PC-3 (cell line): ENCODE data around the gene TMEM129. TPM values are rescaled to one million over a fixed set of nuclear protein-coding genes. Genes with fewer than 3 reads are reported as not detected.

Experiments used
- ATAC-seq: fragments of 200-7000 bp; cut with Tn5 transposase; 2 replicates; pipeline ENCODE4 v1.9.1; 2020; ENCODE audit warnings: mild to moderate bottlenecking, moderate library complexity
- BruUV-seq: library from RNA; stranded (reverse); fragments of 400-500 nt; replicated peaks from 2 replicates; lab custom pipeline; 2021; lab: Mats Ljungman, UMichigan
- CTCF ChIA-PET: fragments of 300-600 bp; sonication (Branson Sonifier 250); formaldehyde crosslinking; loops from one replicate; lab custom pipeline; 2022; ENCODE audit warnings: antibody characterized with exemption; lab: Charles Lee
- POLR2A ChIA-PET: fragments of 300-600 bp; sonication (Branson Sonifier 250); formaldehyde crosslinking; loops from one replicate; lab custom pipeline; 2022; ENCODE audit warnings: antibody characterized with exemption; ENCODE audit not compliant: unreplicated experiment; lab: Charles Lee
- DNase-seq: peaks from one replicate; pipeline ENCODE4 v3.0.0-alpha.2; 2015
- H2AFZ ChIP-seq: fragments of 300-600 bp; sonication (generic); 2 replicates; pipeline ENCODE4 v1.6.0; 2016; ENCODE audit warnings: antibody characterized with exemption, low read length
- H3F3A ChIP-seq: fragments of 300-600 bp; sonication (generic); one replicate; pipeline ENCODE4 v1.6.0; 2017; ENCODE audit warnings: antibody characterized with exemption, low read length, control low read depth, mild to moderate bottlenecking; ENCODE audit not compliant: unreplicated experiment
- H3K27ac ChIP-seq: fragments of 300-600 bp; sonication (generic); 2 replicates; pipeline ENCODE4 v1.5.1; 2016; ENCODE audit warnings: mild to moderate bottlenecking, low read length
- H3K27me3 ChIP-seq: fragments of 300-600 bp; sonication (generic); 2 replicates; pipeline ENCODE4 v1.6.1; 2016; ENCODE audit warnings: low read length, mixed read lengths
- H3K36me3 ChIP-seq: fragments of 300-600 bp; sonication (generic); 2 replicates; pipeline ENCODE4 v1.6.1; 2016; ENCODE audit warnings: low read depth, mixed run types, low read length, mixed read lengths
- H3K4me1 ChIP-seq: fragments of 300-600 bp; sonication (generic); 2 replicates; pipeline ENCODE4 v1.5.1; 2016; ENCODE audit warnings: low read length; ENCODE audit not compliant: insufficient read depth
- H3K4me2 ChIP-seq: fragments of 300-600 bp; sonication (generic); 2 replicates; pipeline ENCODE4 v1.6.0; 2016; ENCODE audit warnings: low read length
- H3K4me3 ChIP-seq: fragments of 300-600 bp; sonication (generic); 2 replicates; pipeline ENCODE4 v1.5.1; 2016; ENCODE audit warnings: mild to moderate bottlenecking, low read length, mixed read lengths
- H3K79me2 ChIP-seq: fragments of 300-600 bp; sonication (generic); 2 replicates; pipeline ENCODE4 v1.6.1; 2017; ENCODE audit warnings: low read length, mixed read lengths
- H3K9ac ChIP-seq: fragments of 300-600 bp; sonication (generic); 2 replicates; pipeline ENCODE4 v1.6.0; 2016; ENCODE audit warnings: mild to moderate bottlenecking, low read length
- H3K9me2 ChIP-seq: fragments of 300-600 bp; sonication (generic); replicated peaks from 2 replicates; pipeline ENCODE4 v1.6.1; 2016; ENCODE audit warnings: mixed run types, low read length, mixed read lengths
- H3K9me3 ChIP-seq: fragments of 300-600 bp; sonication (generic); 2 replicates; pipeline ENCODE4 v1.6.1; 2016; ENCODE audit warnings: low read length, mixed read lengths
- H4K20me1 ChIP-seq: fragments of 300-600 bp; sonication (generic); 2 replicates; pipeline ENCODE4 v1.6.1; 2016; ENCODE audit warnings: low read length, mixed read lengths
- EZH2 ChIP-seq: fragments of 300-600 bp; sonication (generic); IDR thresholded peaks from one replicate; pipeline ENCODE4 v1.6.1; 2017; ENCODE audit warnings: antibody characterized with exemption, mild to moderate bottlenecking, low read length; ENCODE audit not compliant: unreplicated experiment
- EZH2phosphoT487 ChIP-seq: fragments of 300-600 bp; sonication (generic); IDR thresholded peaks from 2 replicates; pipeline ENCODE4 v1.6.1; 2018; ENCODE audit warnings: mild to moderate bottlenecking, antibody characterized with exemption, low read length, borderline replicate concordance
- intact Hi-C: fragments of 100-400 bp; cut with micrococcal nuclease; formaldehyde crosslinking; loops from 2 replicates; pipeline ENCODE4 v1.9.0; 2023
- total RNA-seq: library from RNA; depleted of rRNA; stranded (reverse); fragments of >200 nt; gene quantifications from 2 replicates; pipeline ENCODE4 v1.2.3, GENCODE V29; 2014
- TF ChIP-seq, protein P1 (sequence below): fragments of 300-600 bp; sonication (generic); conservative IDR thresholded peaks from 2 replicates; pipeline ENCODE4 v1.5.1; 2017; ENCODE audit warnings: antibody characterized with exemption, low read depth, mild to moderate bottlenecking, low read length

Gene TMEM129
- total RNA-seq, 1 experiment from 2014 or later, result 28.6 TPM

- Histone ChIP-seq H3K9me2 (no peaks in the 10 kb centered on the region), H3K36me3 (no peaks in the 10 kb centered on the region), H2AFZ (no peak overlapping the region), H3K9me3 (no peaks in the 10 kb centered on the region), H3K27me3 (no peaks in the 10 kb centered on the region), H3F3A (no peaks in the 10 kb centered on the region), H3K27ac (no peak overlapping the region), H3K79me2 (no peaks in the 10 kb centered on the region), H3K4me2 (no peak overlapping the region), H3K4me1 (no peaks in the 10 kb centered on the region), H3K4me3 (no peak overlapping the region), H3K9ac (no peak overlapping the region), H4K20me1 (no peaks in the 10 kb centered on the region)
- no peak for DNase-seq
- no peak for ATAC-seq
- CTCF ChIA-PET, result no interaction called here
- TF ChIP-seq EZH2phosphoT487 (no peak), EZH2 (no peak)
- TF ChIP-seq, protein P1, sequence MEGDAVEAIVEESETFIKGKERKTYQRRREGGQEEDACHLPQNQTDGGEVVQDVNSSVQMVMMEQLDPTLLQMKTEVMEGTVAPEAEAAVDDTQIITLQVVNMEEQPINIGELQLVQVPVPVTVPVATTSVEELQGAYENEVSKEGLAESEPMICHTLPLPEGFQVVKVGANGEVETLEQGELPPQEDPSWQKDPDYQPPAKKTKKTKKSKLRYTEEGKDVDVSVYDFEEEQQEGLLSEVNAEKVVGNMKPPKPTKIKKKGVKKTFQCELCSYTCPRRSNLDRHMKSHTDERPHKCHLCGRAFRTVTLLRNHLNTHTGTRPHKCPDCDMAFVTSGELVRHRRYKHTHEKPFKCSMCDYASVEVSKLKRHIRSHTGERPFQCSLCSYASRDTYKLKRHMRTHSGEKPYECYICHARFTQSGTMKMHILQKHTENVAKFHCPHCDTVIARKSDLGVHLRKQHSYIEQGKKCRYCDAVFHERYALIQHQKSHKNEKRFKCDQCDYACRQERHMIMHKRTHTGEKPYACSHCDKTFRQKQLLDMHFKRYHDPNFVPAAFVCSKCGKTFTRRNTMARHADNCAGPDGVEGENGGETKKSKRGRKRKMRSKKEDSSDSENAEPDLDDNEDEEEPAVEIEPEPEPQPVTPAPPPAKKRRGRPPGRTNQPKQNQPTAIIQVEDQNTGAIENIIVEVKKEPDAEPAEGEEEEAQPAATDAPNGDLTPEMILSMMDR, result no peak
- BruUV-seq, result no TSS peak
- POLR2A ChIA-PET, result no interaction called here
- intact Hi-C loops, result no loop called here
These were observed 44.4 kb upstream of the TMEM129 start for GRCh38 chr4:1765409-1766072.

- no peaks in the 10 kb centered on the region for H3K79me2 ChIP-seq
These were observed 43.5 kb upstream of the TMEM129 start for GRCh38 chr4:1764670-1765069.

More at GRCh38 chr4:1764670-1765069, 43.5 kb upstream of the TMEM129 start:
- Histone ChIP-seq H4K20me1 (no peaks in the 10 kb centered on the region), H2AFZ (no peak overlapping the region), H3K9me3 (no peaks in the 10 kb centered on the region), H3F3A (no peaks in the 10 kb centered on the region), H3K4me1 (no peaks in the 10 kb centered on the region), H3K9ac (no peak overlapping the region), H3K36me3 (no peaks in the 10 kb centered on the region), H3K4me3 (no peak overlapping the region), H3K9me2 (no peaks in the 10 kb centered on the region), H3K27ac (no peak overlapping the region), H3K27me3 (no peaks in the 10 kb centered on the region), H3K4me2 (no peak overlapping the region)
- CTCF ChIA-PET, result no interaction called here
- no TSS peak for BruUV-seq
- TF ChIP-seq EZH2, result no peak
- TF ChIP-seq, protein P1, result no peak
- no peak for TF ChIP-seq EZH2phosphoT487
- POLR2A ChIA-PET, result no interaction called here
- ATAC-seq (no peak), DNase-seq (no peak)
- intact Hi-C loops, result no loop called here
